Hematopoietic multipotent progenitor cell treated with erythropoietin and hydrocortisone succinate and interleukin-3 and kit ligand, for 8 days (in vitro differentiated cells): Measurements from ENCODE around the gene ANKRD13B.
A peak's percentile ranks its signal among the peaks of the same experiment; 100 is the strongest.
"Not testable (repeated sequence)": the region's sequence is repeated elsewhere in the genome, so short reads cannot be mapped to it uniquely, and the experiment has no call there.

Source experiments
- DNase-seq: peaks from one replicate; pipeline ENCODE4 v3.0.0-alpha.2; 2015

The ANKRD13B gene

GRCh38 chr17:29592850-29593551, at the start of gene ANKRD13B:
Gene ANKRD13B, plus strand, starts transcription at chr17:29593132. Its CDS starts 490 bp downstream, at chr17:29593622.
- no peak for DNase-seq

- DNase-seq, result no peak
These were observed 48.9 kb upstream of the ANKRD13B start for GRCh38 chr17:29544066-29544465.

- no peak for DNase-seq
These were observed 46.8 kb upstream of the ANKRD13B start for GRCh38 chr17:29546085-29546484.

- DNase-seq, result no peak
These were observed 46.1 kb upstream of the ANKRD13B start for GRCh38 chr17:29546830-29547229.

GRCh38 chr17:29549177-29549923, 43.6 kb upstream of the ANKRD13B start:
- peak; percentile 24 for DNase-seq

- DNase-seq, result no peak
These were observed 37.1 kb upstream of the ANKRD13B start for GRCh38 chr17:29555840-29556239.

- peak; percentile 76 for DNase-seq
These were observed 35.7 kb upstream of the ANKRD13B start for GRCh38 chr17:29557085-29557738.

GRCh38 chr17:29557739-29558116, 35.2 kb upstream of the ANKRD13B start:
- no peak for DNase-seq

GRCh38 chr17:29558139-29558538, 34.8 kb upstream of the ANKRD13B start:
- not testable (repeated sequence) for DNase-seq

GRCh38 chr17:29559640-29560039, 33.3 kb upstream of the ANKRD13B start:
- no peak for DNase-seq

- no peak for DNase-seq
These were observed 32.6 kb upstream of the ANKRD13B start for GRCh38 chr17:29560316-29560715.

- DNase-seq, result no peak
These were observed 31.1 kb upstream of the ANKRD13B start for GRCh38 chr17:29561554-29562517.

- no peak for DNase-seq
These were observed 30.3 kb upstream of the ANKRD13B start for GRCh38 chr17:29562615-29563014.

GRCh38 chr17:29563816-29564215, 29.1 kb upstream of the ANKRD13B start:
- DNase-seq, result no peak

GRCh38 chr17:29565643-29566472, 27.1 kb upstream of the ANKRD13B start:
- peak; percentile 43 for DNase-seq

- DNase-seq, result peak; percentile 48
These were observed 26.2 kb upstream of the ANKRD13B start, which contains the start of gene ABHD15 for GRCh38 chr17:29566473-29567303. Gene ABHD15, minus strand, starts transcription at chr17:29567037. Its CDS starts 71 bp downstream, at chr17:29566966.

- peak; percentile 9 for DNase-seq
These were observed 25.7 kb upstream of the ANKRD13B start for GRCh38 chr17:29567304-29567553.

- DNase-seq, result peak; percentile 64
These were observed 25.2 kb upstream of the ANKRD13B start for GRCh38 chr17:29567554-29568330.

GRCh38 chr17:29568331-29569244, 24.3 kb upstream of the ANKRD13B start, which contains the start of gene TP53I13:
Gene TP53I13, plus strand, starts transcription at chr17:29568701. Its CDS starts 58 bp downstream, at chr17:29568759.
- DNase-seq, result peak; percentile 75
